ENCODE measurements around the gene VCPKMT. TPM values are rescaled to one million over a fixed set of nuclear protein-coding genes. Genes with fewer than 3 reads are reported as not detected.

Gene VCPKMT
- total RNA-seq, 2 experiments from 2014 or later, result 12.6 to 13.3 TPM

DNA sequence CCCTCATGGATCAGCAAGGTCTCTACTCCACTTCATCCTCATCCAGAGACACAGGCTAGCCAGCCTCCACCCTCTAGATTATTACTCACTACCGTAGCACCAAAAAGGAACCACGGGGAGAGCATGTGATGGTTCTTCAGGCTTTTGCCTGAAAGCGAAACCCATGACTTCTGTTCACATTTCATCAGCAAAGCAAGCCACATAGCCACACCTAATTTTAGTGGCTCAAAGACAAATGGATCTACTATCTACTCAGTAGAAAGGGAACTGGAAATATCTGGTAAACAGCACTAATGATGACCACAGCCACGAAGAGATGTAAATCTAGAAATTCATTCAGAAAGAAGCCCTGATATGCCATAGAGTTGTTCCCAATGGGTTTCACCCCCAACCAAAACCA is 51.4 kb downstream of the VCPKMT start:
- DNase-seq (ENCODE audit: low spot score), result peak; percentile 72
- peak overlapping the region; percentile 47 for H3K4me2 ChIP-seq (ENCODE audit: low read length)
- no peaks in the 10 kb centered on the region for H3K79me2 ChIP-seq (ENCODE audit: insufficient read depth, low read depth, low read length)
- no peaks in the 10 kb centered on the region for H3K36me3 ChIP-seq (ENCODE audit: insufficient read depth, low read length)
- BruUV-seq (replicated peaks), result no TSS peak
- TF ChIP-seq, protein P1, sequence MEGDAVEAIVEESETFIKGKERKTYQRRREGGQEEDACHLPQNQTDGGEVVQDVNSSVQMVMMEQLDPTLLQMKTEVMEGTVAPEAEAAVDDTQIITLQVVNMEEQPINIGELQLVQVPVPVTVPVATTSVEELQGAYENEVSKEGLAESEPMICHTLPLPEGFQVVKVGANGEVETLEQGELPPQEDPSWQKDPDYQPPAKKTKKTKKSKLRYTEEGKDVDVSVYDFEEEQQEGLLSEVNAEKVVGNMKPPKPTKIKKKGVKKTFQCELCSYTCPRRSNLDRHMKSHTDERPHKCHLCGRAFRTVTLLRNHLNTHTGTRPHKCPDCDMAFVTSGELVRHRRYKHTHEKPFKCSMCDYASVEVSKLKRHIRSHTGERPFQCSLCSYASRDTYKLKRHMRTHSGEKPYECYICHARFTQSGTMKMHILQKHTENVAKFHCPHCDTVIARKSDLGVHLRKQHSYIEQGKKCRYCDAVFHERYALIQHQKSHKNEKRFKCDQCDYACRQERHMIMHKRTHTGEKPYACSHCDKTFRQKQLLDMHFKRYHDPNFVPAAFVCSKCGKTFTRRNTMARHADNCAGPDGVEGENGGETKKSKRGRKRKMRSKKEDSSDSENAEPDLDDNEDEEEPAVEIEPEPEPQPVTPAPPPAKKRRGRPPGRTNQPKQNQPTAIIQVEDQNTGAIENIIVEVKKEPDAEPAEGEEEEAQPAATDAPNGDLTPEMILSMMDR (conservative IDR thresholded peaks at IDR 0.05; ENCODE audit: low read length), result no peak
- TF ChIP-seq EZH2phosphoT487 (IDR thresholded peaks at IDR 0.05; ENCODE audit: borderline replicate concordance, low read depth, low read length), result no peak
- no peak overlapping the region for H3K27ac ChIP-seq (ENCODE audit: low read depth, low read length, poor library complexity, severe bottlenecking)
- CTCF ChIA-PET (ENCODE audit: unreplicated experiment), result interaction anchor here (1.0 kb wide), 1 partner anchor 202 kb away, joined by 3 read pairs; no protein-coding TSS in a partner anchor
- POLR2A ChIA-PET, result no interaction called here
- no peaks in the 10 kb centered on the region for H4K20me1 ChIP-seq (ENCODE audit: insufficient read depth, low read length)
- intact Hi-C loops (cut with micrococcal nuclease; ENCODE audit: unreplicated experiment), result loop anchor here (5.0 kb wide), 2 partner anchors 103 to 433 kb away; no protein-coding TSS in a partner anchor
- H3K4me1 ChIP-seq (ENCODE audit: insufficient read depth, low read length, poor library complexity, severe bottlenecking), result peaks cover 59% of the 10 kb centered on the region
- H2AFZ ChIP-seq (ENCODE audit: low read length), result peak overlapping the region; percentile 84
- no peak overlapping the region for H3K4me3 ChIP-seq (ENCODE audit: low read depth, low read length, poor library complexity, severe bottlenecking)
- H3K9me2 ChIP-seq (ENCODE audit: insufficient read depth, low read length), result no peaks in the 10 kb centered on the region
- H3K9me3 ChIP-seq (ENCODE audit: low read length), result no peaks in the 10 kb centered on the region

DNA sequence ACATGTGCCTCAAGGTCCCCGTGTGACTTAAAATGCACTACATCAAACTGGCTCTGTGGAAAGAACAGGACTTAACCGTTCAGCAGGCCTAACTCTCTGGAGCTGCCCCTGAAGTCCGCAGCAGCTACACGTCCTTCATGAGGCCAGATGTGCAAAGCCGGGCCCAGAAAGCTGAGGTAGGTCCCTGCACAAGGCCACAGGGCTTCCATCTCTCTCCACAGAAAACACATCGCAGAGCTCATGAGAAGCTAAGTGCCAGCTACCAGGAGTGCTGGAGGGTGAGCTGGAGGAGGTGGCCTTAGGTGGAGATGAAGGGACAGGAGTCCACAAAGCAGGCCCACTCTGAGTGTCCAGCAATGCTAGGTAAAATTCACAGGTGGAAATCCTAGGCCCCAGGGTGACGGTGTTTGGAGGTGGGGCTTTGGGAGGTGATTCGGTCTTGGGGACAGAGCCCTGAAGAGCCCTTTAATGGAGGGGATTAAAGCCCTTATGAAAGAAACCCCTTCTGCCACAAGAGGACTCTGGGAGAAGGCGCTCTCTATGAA is 52.4 kb downstream of the VCPKMT start:
- H3K79me2 ChIP-seq (ENCODE audit: insufficient read depth, low read depth, low read length), result no peaks in the 10 kb centered on the region
- peaks cover 59% of the 10 kb centered on the region for H3K4me1 ChIP-seq (ENCODE audit: insufficient read depth, low read length, poor library complexity, severe bottlenecking)
- no peaks in the 10 kb centered on the region for H3K9me3 ChIP-seq (ENCODE audit: low read length)
- intact Hi-C loops (cut with micrococcal nuclease; ENCODE audit: unreplicated experiment), result loop anchor here (2.0 to 5.0 kb wide), 3 partner anchors 102 to 432 kb away; no protein-coding TSS in a partner anchor
- H3K36me3 ChIP-seq (ENCODE audit: insufficient read depth, low read length), result no peaks in the 10 kb centered on the region
- ChIA-PET CTCF (ENCODE audit: unreplicated experiment) (interaction anchor here (1.0 kb wide), 1 partner anchor 201 kb away, joined by 3 read pairs; no protein-coding TSS in a partner anchor), POLR2A (interaction anchor here (1.0 kb wide), 2 partner anchors 64 to 105 kb away, joined by 3 read pairs; no protein-coding TSS in a partner anchor)
- no peak overlapping the region for H2AFZ ChIP-seq (ENCODE audit: low read length)
- no peak overlapping the region for H3K4me3 ChIP-seq (ENCODE audit: low read depth, low read length, poor library complexity, severe bottlenecking)
- no peak for TF ChIP-seq EZH2phosphoT487 (IDR thresholded peaks at IDR 0.05; ENCODE audit: borderline replicate concordance, low read depth, low read length)
- TF ChIP-seq, protein P1 (conservative IDR thresholded peaks at IDR 0.05; ENCODE audit: low read length), result no peak
- no peaks in the 10 kb centered on the region for H3K9me2 ChIP-seq (ENCODE audit: insufficient read depth, low read length)
- H3K27ac ChIP-seq (ENCODE audit: low read depth, low read length, poor library complexity, severe bottlenecking), result no peak overlapping the region
- no peaks in the 10 kb centered on the region for H4K20me1 ChIP-seq (ENCODE audit: insufficient read depth, low read length)
- no TSS peak for BruUV-seq (replicated peaks)
- H3K4me2 ChIP-seq (ENCODE audit: low read length), result no peak overlapping the region; the same call in 1 of the 2 replicates
- no peak for DNase-seq (ENCODE audit: low spot score)

Measured in OCI-LY7 (cell line).